GM19238 (cell line): ENCODE results near the gene OR2W3.

Experiments
- DNase-seq: peaks from one replicate; pipeline ENCODE4 v3.0.0; 2011; ENCODE audit warnings: low spot score; ENCODE audit not compliant: insufficient read length

OR2W3 gene

GRCh38 chr1:247914941-247915662 lies 19.7 kb downstream of the OR2W3 start:
- DNase-seq, result no peak

- DNase-seq, result no peak
Observed at GRCh38 chr1:247919952-247920351, 24.6 kb downstream of the OR2W3 start, which contains the start of gene OR2T8. OR2T8 (plus strand) TSS chr1:247920252; CDS start chr1:247921018, 766 bp downstream.

GRCh38 chr1:247923941-247924340 lies 28.6 kb downstream of the OR2W3 start:
- no peak for DNase-seq

GRCh38 chr1:247924868-247925267 lies 29.5 kb downstream of the OR2W3 start, which contains the start of gene OR2AJ1:
OR2AJ1 (plus strand) TSS chr1:247924889; CDS start chr1:247933769, 8,880 bp downstream.
- no peak for DNase-seq

- no peak for DNase-seq
Observed at GRCh38 chr1:247933989-247934388, 38.6 kb downstream of the OR2W3 start.

- DNase-seq, result no peak
Observed at GRCh38 chr1:247935781-247936180, 40.4 kb downstream of the OR2W3 start.

GRCh38 chr1:247936415-247936814 lies 41.0 kb downstream of the OR2W3 start:
- no peak for DNase-seq

GRCh38 chr1:247936965-247937734 lies 41.8 kb downstream of the OR2W3 start:
- DNase-seq, result peak; percentile 64

GRCh38 chr1:247942624-247943023 lies 47.2 kb downstream of the OR2W3 start:
- no peak for DNase-seq
